ENCODE measurements around the gene USF2.
"Not testable (repeated sequence)": the region's sequence is repeated elsewhere in the genome, so short reads cannot be mapped to it uniquely, and the experiment has no call there.

The USF2 gene

DNA sequence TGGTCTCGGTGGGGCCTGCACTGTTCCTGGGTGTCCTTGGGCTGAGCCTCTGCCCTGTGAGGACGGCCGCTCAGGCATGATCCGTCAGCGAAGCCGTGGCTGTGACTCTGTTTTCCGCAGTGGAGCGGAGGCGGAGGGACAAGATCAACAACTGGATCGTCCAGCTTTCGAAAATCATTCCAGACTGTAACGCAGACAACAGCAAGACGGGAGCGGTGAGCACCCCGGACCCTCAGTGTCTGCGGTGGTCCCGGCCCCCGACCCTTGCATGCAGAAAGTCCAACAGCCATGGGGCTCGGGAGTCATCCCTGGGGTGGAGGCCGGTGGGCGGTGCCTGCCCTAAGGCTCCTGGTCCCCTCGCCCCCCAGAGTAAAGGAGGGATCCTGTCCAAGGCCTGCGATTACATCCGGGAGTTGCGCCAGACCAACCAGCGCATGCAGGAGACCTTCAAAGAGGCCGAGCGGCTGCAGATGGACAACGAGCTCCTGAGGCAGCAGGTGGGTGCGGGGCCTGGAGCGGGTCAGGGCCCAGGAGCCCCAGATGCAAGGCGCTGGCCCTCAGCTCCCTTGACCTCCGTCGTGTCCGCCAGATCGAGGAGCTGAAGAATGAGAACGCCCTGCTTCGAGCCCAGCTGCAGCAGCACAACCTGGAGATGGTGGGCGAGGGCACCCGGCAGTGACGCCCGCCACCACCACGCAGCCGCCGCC, 10.0 kb downstream of the USF2 start:
- no peak for DNase-seq
- intact Hi-C loops (cut with DNase I), result no loop called here

DNA sequence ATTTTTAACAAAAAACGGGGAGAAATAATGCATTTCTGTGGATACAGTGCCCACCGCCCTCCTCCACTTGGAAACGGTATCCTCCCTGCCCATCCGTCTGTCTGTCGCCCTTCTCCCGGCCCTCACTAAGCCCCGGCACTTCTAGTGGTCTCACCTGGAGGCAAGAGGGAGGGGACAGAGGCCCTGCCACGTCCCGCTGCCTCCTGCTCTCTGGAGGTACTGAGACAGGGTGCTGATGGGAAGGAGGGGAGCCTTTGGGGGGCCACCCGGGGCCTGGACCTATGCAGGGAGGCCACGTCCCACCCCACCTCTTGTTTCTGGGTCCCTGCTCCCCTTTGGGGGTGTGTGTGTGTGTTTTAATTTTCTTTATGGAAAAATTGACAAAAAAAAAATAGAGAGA, 10.6 kb downstream of the USF2 start:
- DNase-seq, result no peak

DNA sequence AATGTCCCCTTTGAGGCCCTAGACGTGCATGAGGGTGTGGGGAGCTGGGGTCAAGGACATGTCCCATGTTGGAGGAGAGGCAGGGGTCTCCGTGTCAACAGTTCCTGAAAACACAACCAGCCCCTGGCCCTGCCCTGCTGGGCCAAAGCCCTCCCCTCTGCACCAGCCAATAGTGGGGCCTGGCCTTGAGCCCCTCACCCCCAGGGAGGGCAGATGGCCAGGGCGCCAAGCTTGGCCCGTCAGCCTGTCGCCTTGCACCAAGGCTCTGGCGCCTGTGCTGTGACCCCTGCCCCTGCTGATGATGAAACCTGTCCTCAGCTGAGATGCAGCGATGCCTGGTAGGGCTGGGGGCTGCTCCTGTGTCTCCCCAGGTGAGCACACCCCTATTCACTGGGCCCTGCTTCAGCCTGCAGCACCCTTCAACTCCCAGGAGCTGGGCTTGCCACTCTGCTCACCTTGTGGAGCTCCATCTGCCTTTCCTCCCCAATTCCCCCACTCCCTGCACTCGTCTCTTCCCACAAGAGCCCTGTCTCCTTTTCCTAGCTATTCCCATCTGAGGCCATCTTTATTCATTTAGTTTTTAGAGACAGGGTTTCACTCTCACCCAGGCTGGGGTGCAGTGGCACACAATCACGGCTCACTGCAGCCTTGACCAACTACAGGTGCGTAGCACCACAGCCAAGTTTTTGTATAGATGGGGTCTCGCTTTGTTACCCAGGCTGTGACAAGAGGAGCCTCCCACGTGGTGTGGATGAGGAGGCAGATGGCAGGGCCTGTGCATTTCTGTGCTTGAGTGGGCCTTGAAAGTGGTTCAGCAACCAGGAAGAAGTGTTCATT, 11.4 kb downstream of the USF2 start:
- peak in 1 of 42 donors; percentile 42 for DNase-seq
- intact Hi-C loops (cut with DNase I), result loop anchor here (10.0 kb wide), 1 partner anchor 215 kb away; the partner anchor contains the start of gene KRTDAP

More for the DNA sequence above, 10.6 kb downstream of the USF2 start:
- intact Hi-C loops (cut with DNase I), result no loop called here

DNA sequence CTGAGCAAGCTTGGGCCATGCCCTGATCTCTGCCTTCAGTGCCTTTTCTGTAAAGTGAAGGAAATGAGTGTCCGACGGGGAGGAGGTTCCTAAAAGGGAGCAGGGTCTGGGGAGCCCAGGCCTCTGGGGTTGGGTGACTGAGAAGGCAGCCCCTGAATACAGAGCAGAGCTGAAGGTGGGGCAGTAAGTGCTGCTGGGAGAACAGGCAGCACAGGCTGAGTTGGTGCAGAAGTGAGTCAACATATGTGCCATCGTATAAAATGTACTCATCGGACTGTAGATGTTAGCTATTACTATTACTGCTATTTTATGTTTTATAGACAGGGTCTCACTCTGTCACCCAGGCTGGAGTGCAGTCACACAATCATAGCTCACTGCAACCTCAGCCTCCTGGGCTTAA, 12.5 kb downstream of the USF2 start:
- peak in 3 of 42 donors; percentile 49 to 74 (median 52) for DNase-seq
- intact Hi-C loops (cut with DNase I), result loop anchor here (10.0 kb wide), 1 partner anchor 213 kb away; the partner anchor contains the start of gene KRTDAP

DNA sequence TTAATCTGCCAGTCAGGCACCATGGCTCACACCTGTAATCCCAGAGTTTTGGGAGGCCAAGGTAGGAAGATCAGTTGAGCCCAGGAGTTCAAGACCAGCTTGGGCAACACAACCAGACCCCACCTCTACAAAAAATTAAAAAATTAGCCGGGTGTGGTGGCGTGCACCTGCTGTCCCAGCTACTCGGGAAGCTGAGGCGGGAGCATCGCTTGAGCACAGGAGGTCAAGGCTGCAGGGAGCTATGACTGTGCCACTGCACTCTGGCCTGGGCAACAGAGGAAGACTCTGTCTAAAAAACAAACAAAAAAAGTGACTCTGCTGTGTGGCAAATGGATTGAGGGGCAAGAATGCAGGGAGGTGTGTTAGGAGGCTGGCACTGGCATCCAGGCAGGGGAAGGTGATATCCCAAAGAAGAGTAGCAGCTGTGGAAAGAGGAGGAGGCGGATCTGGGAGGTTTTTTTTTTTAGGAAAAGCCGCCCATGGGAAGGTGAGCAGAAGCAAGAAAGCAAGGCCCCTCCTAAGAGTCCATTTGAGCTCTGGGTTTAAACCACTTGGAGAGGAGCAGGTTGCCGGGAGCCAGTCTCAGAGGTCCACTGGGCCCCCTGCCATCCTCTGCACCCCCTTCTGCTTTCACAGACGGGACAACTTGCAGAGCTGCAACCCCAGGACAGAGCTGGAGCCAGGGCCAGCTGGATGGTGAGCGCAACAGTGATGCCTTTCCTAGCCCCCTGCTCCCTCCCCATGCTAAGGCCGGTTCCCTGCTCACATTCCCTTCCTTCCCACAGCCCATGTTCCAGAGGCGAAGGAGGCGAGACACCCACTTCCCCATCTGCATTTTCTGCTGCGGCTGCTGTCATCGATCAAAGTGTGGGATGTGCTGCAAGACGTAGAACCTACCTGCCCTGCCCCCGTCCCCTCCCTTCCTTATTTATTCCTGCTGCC, 15.7 kb downstream of the USF2 start:
- intact Hi-C loops (cut with DNase I), result loop anchor here (10.0 kb wide), 1 partner anchor 210 kb away; the partner anchor contains the start of gene KRTDAP

DNA sequence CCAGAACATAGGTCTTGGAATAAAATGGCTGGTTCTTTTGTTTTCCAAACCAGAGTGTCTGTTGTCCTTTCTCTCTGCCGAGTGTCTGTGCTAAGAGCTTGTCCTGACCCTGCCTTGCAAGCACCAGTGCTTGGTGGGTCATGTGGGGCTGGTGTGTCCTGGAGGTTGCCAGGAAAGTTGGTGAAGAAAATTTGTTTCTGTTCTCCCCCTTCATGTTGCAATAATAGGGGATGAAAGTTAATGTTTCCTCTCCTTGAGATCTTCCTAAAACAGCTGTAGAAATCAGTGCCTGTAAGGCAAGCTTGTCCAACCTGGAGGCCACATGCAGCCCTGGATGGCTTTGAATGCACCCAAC, 16.3 kb downstream of the USF2 start:
- intact Hi-C loops (cut with DNase I), result loop anchor here (10.0 kb wide), 1 partner anchor 210 kb away; the partner anchor contains the start of gene KRTDAP
- DNase-seq, result no peak

More for the DNA sequence above, 15.7 kb downstream of the USF2 start:
- peak in 39 of 42 donors; percentile 53 to 93 (median 74) for DNase-seq

DNA sequence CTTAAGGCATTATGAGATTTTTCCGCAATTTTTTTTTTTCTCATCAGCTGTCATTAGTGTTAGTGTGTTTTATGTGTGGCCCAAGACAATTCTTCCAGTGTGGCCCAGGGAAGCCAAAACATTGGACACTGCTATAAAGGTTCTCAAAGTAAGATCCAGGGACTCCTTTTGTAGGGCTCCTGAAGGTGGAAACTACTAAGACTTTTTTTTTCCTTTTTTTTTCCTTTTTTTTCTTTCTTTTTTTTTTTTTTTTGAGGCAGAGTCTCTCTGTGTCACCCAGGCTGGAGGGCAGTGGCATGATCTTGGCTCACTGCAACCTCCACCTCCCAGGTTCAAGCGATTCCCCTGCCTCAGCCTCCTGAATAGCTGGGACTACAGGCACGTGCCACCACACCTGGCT, 16.7 kb downstream of the USF2 start:
- DNase-seq, result not testable (repeated sequence)
- intact Hi-C loops (cut with DNase I), result loop anchor here (10.0 kb wide), 1 partner anchor 209 kb away; the partner anchor contains the start of gene KRTDAP

DNA sequence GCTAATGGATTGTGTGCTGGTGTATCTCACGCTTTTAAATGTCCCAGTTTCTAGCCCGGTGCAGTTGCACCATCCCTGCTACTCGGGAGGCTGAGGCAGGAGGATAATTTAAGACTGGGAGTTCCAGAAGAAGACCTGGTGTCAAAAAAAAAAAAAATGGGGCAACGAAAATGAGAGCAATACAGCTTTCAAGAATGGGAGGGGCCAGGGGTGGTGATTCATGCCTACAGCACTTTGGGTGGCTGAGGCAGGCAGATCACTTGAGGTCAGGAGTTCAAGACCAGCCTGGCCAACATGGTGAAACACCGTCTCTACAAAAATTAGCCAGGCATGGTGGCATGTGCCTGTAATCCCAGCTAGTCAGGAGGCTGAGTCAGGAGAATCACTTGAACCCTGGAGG, 17.3 kb downstream of the USF2 start:
- intact Hi-C loops (cut with DNase I), result loop anchor here (10.0 kb wide), 1 partner anchor 209 kb away; the partner anchor contains the start of gene KRTDAP
- DNase-seq, result not testable (repeated sequence)

DNA sequence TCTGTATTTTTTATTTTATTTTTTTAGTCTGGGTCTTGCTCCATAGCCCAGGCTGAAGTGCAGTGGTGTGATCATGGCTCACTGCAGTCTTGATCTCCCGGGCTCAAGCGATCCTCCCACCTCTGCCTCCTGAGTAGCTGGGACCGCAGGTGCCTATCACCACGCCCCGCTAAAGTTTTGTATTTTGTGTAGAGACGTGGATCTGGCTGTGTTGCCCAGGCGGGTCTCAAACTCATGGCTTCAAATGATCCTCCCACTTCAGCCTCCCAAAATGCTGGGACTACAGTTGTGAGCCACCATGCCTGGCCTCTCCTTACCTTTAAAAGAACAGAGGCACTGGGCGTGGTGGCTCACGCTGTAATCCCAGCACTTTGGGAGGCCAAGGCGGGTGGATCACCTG, 19.0 kb downstream of the USF2 start:
- intact Hi-C loops (cut with DNase I), result loop anchor here (10.0 kb wide), 1 partner anchor 207 kb away; the partner anchor contains the start of gene KRTDAP
- DNase-seq, result no peak

DNA sequence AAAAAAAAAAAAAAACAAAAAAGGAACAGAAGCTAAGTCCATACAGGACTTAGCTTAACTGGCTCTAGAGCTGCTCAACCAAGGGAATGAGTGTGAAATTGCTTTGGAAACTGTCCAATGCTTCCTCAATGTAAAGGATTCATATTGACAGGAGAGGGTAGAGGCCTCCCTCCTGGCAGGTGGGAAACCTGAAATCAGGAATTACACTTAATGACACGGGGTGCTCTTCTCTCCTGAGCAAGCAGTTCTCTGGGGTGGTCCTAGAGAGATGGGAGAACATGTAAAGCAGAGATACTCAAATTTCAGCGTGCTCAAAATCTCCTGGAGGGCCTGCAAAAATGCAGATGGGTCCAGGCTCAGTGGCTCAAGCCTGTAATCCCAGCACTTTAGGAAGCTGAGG, 19.6 kb downstream of the USF2 start:
- intact Hi-C loops (cut with DNase I), result loop anchor here (10.0 kb wide), 1 partner anchor 206 kb away; the partner anchor contains the start of gene KRTDAP

DNA sequence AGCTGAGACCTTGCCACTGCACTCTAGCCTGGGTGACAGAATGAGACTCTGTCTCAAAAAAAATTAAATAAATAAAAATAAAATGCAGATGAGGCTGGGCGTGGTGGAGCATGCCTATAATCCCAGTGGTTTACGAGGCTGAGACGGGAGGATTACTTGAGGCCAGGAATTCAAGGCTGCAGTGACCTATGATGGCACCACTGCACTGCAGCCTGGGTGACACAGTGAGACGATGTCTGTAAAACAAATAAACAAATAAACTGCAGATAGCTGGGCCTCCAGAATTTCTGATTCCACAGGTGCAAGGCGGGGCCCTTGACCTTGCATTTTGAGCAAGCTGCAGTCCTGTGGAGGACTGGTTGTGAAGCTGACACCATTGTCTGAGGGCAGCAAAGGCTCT, 20.1 kb downstream of the USF2 start:
- no peak for DNase-seq
- intact Hi-C loops (cut with DNase I), result loop anchor here (10.0 kb wide), 1 partner anchor 206 kb away; the partner anchor contains the start of gene KRTDAP

More for the DNA sequence above, 19.6 kb downstream of the USF2 start:
- DNase-seq, result no peak

DNA sequence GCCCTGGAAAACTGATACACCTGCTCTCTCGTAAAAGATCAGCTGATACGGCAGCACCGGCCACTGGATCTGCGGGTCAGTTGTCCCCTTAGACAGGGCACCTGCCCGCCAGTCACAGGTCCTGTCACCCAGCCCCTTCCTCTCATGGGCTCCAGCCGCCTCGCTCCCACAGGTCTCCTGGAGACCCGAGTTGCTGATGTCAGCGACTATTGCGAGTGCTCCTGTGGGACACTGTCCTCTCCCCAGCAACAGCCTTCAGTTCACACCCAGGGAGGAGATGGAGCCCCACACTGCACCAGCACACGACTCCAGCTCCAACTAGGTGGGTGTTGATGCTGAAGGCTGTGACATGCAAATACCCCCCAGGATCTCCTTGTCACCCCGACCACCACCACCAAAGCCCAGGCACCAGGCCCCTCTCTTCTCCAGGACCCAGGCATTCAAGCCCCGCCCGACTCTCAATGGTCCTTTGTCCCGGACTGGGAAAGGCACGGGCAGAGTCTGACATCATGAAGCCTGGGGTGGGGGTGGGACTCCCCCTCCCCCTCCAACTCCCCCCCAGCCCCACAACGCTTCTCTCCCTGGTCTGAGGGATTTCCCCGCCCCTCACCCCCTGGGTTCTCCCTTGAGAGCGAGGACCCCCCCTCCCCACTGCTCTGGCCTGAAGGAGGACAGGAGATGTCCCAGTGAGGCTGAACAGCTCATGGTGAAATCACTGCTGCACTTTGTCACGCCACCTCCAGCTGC, 21.8 kb downstream of the USF2 start:
- intact Hi-C loops (cut with DNase I), result no loop called here
- peak; percentile 68 to 92 (median 83) for DNase-seq

DNA sequence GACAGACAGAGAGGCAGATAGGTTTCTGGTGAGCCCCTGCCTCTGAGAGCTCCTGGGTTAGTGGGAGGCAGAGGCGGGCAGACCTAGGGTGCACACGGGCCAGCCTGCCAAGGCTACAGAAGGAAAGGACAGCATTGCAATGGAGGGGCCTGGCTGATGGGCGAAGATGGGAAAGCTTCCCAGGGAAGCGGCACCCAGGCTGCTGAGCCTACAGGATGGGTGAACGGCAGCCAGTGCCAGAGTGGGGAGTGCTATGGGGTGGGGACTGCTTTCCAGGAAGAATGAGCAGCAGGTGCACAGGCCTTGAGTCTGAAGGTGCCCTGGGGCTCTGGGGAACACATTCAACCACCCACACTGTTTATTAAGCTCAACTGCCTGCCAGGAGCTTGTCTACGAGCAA, 22.5 kb downstream of the USF2 start:
- peak in 9 of 42 donors; percentile 25 to 72 (median 50) for DNase-seq
- intact Hi-C loops (cut with DNase I), result no loop called here

DNA sequence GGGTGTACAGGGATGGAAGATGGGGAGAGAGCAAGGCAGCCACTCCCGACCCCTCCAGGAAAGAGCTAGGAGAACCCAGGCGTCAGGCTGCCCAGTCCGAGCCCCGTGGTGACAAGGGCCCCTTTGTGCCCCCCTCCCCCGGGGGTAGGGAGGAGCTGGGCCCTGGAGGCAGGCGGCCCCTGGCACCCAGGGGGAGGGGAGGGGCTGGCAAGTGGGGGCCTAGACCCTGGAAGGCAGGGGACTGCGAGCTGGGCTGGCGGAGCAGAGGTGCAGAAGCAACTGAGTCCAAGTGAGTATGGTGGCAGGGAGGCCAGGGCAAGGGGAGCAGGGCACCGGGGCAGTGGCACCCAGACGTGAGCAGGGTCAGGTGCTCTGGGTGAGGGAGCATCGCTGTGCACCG, 23.2 kb downstream of the USF2 start, which contains the start of gene MAG:
MAG (plus strand) TSS at position 246 of the 400 bp plus-strand sequence. CDS start 3,248 bp downstream, outside the sequence.
- DNase-seq, result peak; percentile 81 to 98 (median 94)
- intact Hi-C loops (cut with DNase I), result no loop called here

DNA sequence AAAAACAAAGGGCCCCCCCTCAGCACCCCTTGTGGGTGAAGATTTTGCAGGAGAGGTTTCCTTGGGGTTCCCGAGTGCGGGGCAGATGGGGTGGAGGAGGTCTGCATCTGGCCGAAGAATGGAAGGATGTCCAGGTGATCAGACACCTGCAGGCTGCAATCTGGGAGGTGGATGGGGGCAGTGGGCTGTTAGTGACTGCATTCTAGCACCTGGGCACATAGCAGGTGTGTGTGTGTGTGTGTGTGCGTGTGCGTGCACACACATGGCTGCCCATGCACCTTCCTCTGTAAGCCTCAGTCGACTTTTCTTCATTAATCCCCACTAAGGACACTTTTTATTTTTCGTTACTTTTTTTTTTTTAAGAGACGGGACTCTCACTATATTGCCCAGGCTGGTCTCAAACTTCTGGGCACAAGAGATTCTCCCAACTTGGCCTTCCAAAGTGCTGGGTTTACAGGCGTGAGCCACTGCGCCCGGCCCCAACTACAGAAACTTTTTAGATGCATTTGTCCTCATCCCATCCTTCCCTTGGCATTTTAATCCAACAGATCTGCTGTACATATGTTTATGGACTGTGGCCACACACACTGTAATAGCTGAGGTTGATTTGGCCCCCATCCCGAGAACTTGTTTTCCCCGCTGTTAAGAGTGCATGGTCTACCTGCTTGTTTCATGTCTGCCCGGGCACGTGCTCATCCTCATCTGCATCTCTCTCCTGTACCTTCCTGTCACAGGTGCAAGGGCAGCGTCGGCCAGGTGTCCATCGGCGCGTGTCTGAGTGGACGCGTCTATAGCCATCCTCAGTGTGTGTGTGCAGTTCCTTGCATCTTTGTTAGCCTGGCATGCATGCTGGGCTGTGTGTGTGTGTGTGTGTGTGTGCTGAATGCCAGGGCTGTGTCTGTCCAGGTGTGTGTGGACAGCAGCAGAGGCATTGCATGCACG, 23.9 kb downstream of the USF2 start:
- intact Hi-C loops (cut with DNase I), result no loop called here
- DNase-seq, result no peak

DNA sequence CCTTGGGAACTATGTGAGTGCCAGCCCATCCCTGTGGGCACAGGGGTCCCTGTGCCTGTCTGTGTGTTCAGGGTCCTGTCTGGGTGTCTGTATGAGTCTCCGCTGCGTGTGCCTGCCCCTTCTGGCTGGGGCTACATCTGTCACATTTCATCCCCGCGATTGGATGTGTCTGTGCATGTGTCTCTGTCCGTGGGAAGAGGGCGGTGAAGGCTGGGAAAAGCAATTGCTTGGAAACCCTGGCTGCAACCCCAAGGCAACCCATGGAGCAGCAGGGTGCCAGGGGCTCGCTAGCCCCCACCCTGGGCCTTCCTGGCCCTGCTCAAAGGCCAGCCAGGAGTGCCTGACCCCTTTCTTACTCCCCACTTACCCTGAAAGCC, 24.6 kb downstream of the USF2 start:
- intact Hi-C loops (cut with DNase I), result no loop called here

DNA sequence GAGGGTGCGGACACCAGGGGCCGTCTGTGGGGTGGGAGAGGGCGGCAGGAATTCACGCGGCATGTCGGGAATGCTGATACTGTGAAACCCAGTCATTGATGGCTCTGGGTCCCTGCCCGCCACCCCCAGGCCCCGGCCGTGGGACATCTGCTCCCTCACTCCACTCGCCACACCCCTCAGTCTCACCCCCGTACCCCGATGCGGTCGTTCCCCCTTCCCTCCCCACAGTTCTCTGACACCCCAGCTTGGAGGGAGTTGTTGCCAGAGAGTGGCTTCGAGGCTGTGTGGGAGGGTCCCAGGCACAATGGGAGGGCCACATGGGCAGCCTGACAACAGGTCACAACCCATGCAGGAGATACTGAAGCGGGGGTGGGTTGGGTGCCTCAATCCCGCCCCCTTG, 25.0 kb downstream of the USF2 start:
- intact Hi-C loops (cut with DNase I), result no loop called here

More for the DNA sequence above, 24.6 kb downstream of the USF2 start:
- DNase-seq, result peak in 41 of 42 donors; percentile 45 to 91 (median 75)

More for the DNA sequence above, 25.0 kb downstream of the USF2 start:
- peak in 1 of 42 donors; percentile 25 for DNase-seq

Data from head of caudate nucleus (tissue), 42 donors.